Kidney epithelial cell (primary cell): Measurements from ENCODE around the gene TET2. TPM values are rescaled to one million over a fixed set of nuclear protein-coding genes. Genes with fewer than 3 reads are reported as not detected.

Source experiments
- DNase-seq: peaks from one replicate; pipeline ENCODE4 v3.0.0-alpha.2; 2010; ENCODE audit warnings: low read depth
- H3K27me3 ChIP-seq: 2 replicates; pipeline ENCODE4 v1.6.0; 2011; ENCODE audit warnings: low read length; ENCODE audit not compliant: control insufficient read depth, insufficient read depth
- H3K36me3 ChIP-seq: 2 replicates; pipeline ENCODE4 v1.5.1; 2011; ENCODE audit warnings: low read length; ENCODE audit not compliant: control insufficient read depth, insufficient read depth
- H3K4me3 ChIP-seq: 2 replicates; pipeline ENCODE4 v1.5.1; 2011; ENCODE audit warnings: low read depth, mild to moderate bottlenecking, control low read depth, low read length
- CTCF ChIP-seq: IDR thresholded peaks from 2 replicates; pipeline ENCODE4 v1.5.1; 2011; ENCODE audit warnings: mild to moderate bottlenecking, moderate library complexity, low read length, control low read depth, inconsistent platforms; ENCODE audit not compliant: insufficient read depth, poor library complexity, severe bottlenecking
- total RNA-seq: library from RNA; depleted of rRNA; stranded (reverse); fragments of >200 nt; gene quantifications from 2 replicates; pipeline ENCODE4 v1.2.3, GENCODE V29; 2015

TET2 gene
- total RNA-seq, 1 donor from 2014 or later: 10.4 TPM

DNA sequence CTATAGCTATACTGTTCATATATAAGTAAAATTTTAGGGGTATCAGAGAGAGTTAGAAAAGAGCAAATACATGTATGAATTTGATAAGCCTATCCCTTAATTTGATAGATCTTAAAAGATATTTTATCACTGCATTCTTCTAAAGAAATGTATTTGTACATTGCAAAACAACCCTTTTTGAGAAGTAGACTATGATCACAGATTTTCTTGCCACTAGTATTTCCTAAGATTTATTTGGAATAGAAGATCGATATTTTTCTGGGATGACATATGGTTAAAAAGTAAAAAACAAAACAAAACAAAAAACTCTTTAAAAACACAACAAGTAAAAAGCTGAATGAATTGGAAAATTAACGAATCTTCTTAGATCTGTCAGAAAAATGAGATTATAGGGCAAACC lies 27.4 kb downstream of the TET2 start:
- no peak overlapping the region for H3K4me3 ChIP-seq
- no peak for TF ChIP-seq CTCF
- H3K27me3 ChIP-seq: no peaks in the 10 kb centered on the region
- H3K36me3 ChIP-seq: no peaks in the 10 kb centered on the region
- no peak for DNase-seq

GRCh38 chr4:105179539-105180401 lies 33.1 kb downstream of the TET2 start:
- DNase-seq: no peak
- Histone ChIP-seq H3K36me3 (no peaks in the 10 kb centered on the region), H3K4me3 (no peak overlapping the region), H3K27me3 (no peaks in the 10 kb centered on the region)
- no peak for TF ChIP-seq CTCF

- H3K27me3 ChIP-seq: no peaks in the 10 kb centered on the region
- H3K36me3 ChIP-seq: no peaks in the 10 kb centered on the region
- no peak for DNase-seq
- no peak overlapping the region for H3K4me3 ChIP-seq
- no peak for TF ChIP-seq CTCF
Observed at GRCh38 chr4:105181259-105181658, 34.6 kb downstream of the TET2 start.

DNA sequence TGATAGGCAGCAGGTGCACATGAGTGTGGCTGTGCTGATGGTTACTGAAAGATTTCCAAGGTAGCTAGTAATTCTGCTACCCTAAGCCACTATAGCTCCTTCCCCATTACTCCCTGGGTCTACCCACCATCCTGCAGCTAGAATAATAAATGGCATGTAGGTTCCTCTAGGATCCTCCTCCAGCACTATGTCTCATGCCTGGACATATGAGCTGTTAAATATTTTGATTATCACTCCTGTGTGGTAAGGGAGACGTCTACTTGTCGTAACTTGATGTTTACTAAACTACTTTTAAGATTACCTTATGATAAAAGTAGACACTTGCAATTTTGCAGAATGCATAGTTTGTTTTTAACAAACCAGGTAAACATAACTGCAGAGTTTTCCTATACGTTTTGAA lies 35.5 kb downstream of the TET2 start:
- no peaks in the 10 kb centered on the region for H3K36me3 ChIP-seq
- no peak for TF ChIP-seq CTCF
- DNase-seq: no peak
- H3K4me3 ChIP-seq: no peak overlapping the region
- no peaks in the 10 kb centered on the region for H3K27me3 ChIP-seq

DNA sequence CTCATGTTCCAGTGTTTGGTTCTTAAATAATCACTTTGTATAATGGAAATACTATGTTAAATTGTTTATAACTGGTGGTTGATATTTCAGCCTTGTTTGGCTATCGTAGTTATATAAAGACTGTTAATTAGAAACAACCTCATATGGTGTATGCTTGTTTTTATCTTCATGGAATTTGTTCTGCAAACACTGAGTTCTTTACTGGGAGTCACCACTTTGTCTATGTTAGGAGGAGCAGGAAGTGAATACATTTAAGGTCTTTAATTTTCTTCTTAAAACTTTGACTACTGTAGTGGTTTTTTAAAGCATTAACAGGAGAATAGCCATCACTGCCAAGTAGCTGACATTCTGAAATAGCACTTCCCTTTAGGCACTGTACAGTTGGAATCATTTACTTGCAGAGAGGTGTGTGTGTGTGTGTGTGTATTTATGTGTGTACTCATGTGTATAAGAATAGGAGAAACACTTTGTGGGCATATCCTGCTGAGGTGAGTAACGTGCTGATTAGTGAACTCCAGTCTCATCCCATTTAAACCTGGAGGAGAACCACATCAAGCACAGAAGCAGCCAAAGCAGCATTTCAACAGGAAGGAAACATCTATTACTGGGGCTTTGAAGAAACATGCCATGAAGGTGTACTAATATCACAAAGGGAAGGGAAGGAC lies 37.8 kb downstream of the TET2 start:
- peak; percentile 35 for DNase-seq
- TF ChIP-seq CTCF: no peak
- no peaks in the 10 kb centered on the region for H3K27me3 ChIP-seq
- H3K36me3 ChIP-seq: no peaks in the 10 kb centered on the region
- H3K4me3 ChIP-seq: no peak overlapping the region
